ENCODE results near the gene GRK4. TPM values are rescaled to one million over a fixed set of nuclear protein-coding genes. Genes with fewer than 3 reads are reported as not detected.

Gene GRK4
- total and polyA plus RNA-seq, 10 of the 15 experiments (the other 5 are each of a cell fraction or from before 2014, with no cell fraction given), result 1.1 to 4.0 (median 2.5) TPM

- Histone ChIP-seq H4K20me1 (ENCODE audit: control insufficient read depth, insufficient read depth) (no peaks in the 10 kb centered on the region), H3K4me2 (ENCODE audit: control insufficient read depth, insufficient read depth) (peak overlapping the region; percentile 66), H3K27ac (ENCODE audit: control insufficient read depth, insufficient read depth) (peak overlapping the region; percentile 65), H3K4me3 (peak overlapping the region; percentile 75), H2AFZ (ENCODE audit: control insufficient read depth, low read depth, low read length) (no peak overlapping the region), H3K9me3 (replicated peaks; ENCODE audit: control insufficient read depth, insufficient read depth, low read length) (no peaks in the 10 kb centered on the region), H3K4me1 (ENCODE audit: control insufficient read depth, insufficient read depth, low read length) (peaks cover 42% of the 10 kb centered on the region), H3K36me3 (ENCODE audit: control insufficient read depth in 2 of 2, insufficient read depth in 2 of 2, low read length in 1 of 2) (peaks cover 10 to 15% of the 10 kb centered on the region in 2 experiments; a peak in 3 of 4 replicates), H3K27me3 (replicated peaks in 1 of 2; ENCODE audit: control insufficient read depth in 2 of 2, insufficient read depth in 2 of 2, low read length in 1 of 2) (no peaks in the 10 kb centered on the region), H3K79me2 (ENCODE audit: control insufficient read depth, insufficient read depth, low read length) (peaks cover 47% of the 10 kb centered on the region), H3K9ac (ENCODE audit: control insufficient read depth, insufficient read depth, low read length) (peak overlapping the region; percentile 62)
- FAIRE-seq, result no peak
- ATAC-seq, result no peak
- BruUV-seq (replicated peaks), result TSS peak; percentile 21
- SMC1A ChIA-PET (ENCODE audit: uncharacterized antibody, unreplicated experiment), result no interaction called here
- POLR2A ChIA-PET, result no interaction called here
- in situ Hi-C loops (cut with MboI), result loop anchor here (25.0 kb wide), 1 partner anchor 171 kb away; the partner anchor contains the start of gene TNIP2
- intact Hi-C loops (cut with micrococcal nuclease; ENCODE audit: unreplicated experiment), result loop anchor here (5.0 kb wide), 2 partner anchors 81 to 171 kb away; no protein-coding TSS in a partner anchor
- RAD21 ChIA-PET (ENCODE audit: unreplicated experiment), result no interaction called here
- CTCF ChIA-PET, result no interaction called here
- DNase-seq (ENCODE audit: low read depth, low spot score), result no peak
- WGBS (ENCODE audit: insufficient coverage, insufficient replicate concordance, low lambda C conversion rate, missing lambda C conversion rate), result 5% methylated on average over 31 of the region's 31 CpGs
- TF ChIP-seq IRF4 (IDR thresholded peaks at IDR 0.05; ENCODE audit: low read depth, low read length), result no peak
- no peak for TF ChIP-seq HDAC2 (IDR thresholded peaks at IDR 0.05)
- no peak for TF ChIP-seq POLR2AphosphoS2 (IDR thresholded peaks at IDR 0.05; ENCODE audit: low read depth, low read length)
- TF ChIP-seq NKRF (conservative IDR thresholded peaks at IDR 0.05), result 0 out of 2 replicates have a peak, but pooled peaks have one; percentile 38
- TF ChIP-seq ATF7 (IDR thresholded peaks at IDR 0.05; ENCODE audit: low read depth), result no peak
- TF ChIP-seq TCF12 (IDR thresholded peaks at IDR 0.05; ENCODE audit: low read depth, low read length), result no peak
- no peak for TF ChIP-seq ATF2 (IDR thresholded peaks at IDR 0.05; ENCODE audit: low read length)
- TF ChIP-seq LARP7 (IDR thresholded peaks at IDR 0.05), result peak; percentile 66; the same call in 1 of the 2 replicates
- 0 out of 2 replicates have a peak, but pooled peaks have one; percentile 40 for TF ChIP-seq SMARCA5 (IDR thresholded peaks at IDR 0.05)
- TF ChIP-seq IKZF1 (conservative IDR thresholded peaks at IDR 0.05), result no peak
- no peak for TF ChIP-seq TAF1 (IDR thresholded peaks at IDR 0.05; ENCODE audit: borderline replicate concordance, low read depth, low read length)
- TF ChIP-seq FOS (IDR thresholded peaks at IDR 0.05; ENCODE audit: borderline replicate concordance, extremely low read depth, insufficient read length), result no peak
- TF ChIP-seq SP1 (IDR thresholded peaks at IDR 0.05; ENCODE audit: low read depth, low read length), result no peak
- TF ChIP-seq SKIL (IDR thresholded peaks at IDR 0.05; ENCODE audit: low read depth, poor library complexity, severe bottlenecking), result no peak
- no peak for TF ChIP-seq CHD2 (IDR thresholded peaks at IDR 0.05; ENCODE audit: borderline replicate concordance, low read depth, low read length)
- no peak for TF ChIP-seq STAT1 (conservative IDR thresholded peaks at IDR 0.05)
- peak; percentile 34; the same call in 1 of the 2 replicates for TF ChIP-seq DPF2 (IDR thresholded peaks at IDR 0.05)
- no peak for TF ChIP-seq RB1 (IDR thresholded peaks at IDR 0.05; ENCODE audit: borderline replicate concordance)
- TF ChIP-seq MEF2B (IDR thresholded peaks at IDR 0.05; ENCODE audit: partially characterized antibody, poor library complexity, severe bottlenecking), result peak; percentile 22
- no peak for TF ChIP-seq RBBP5 (conservative IDR thresholded peaks at IDR 0.05)
- 0 out of 2 replicates have a peak, but pooled peaks have one; percentile 32 for TF ChIP-seq TARDBP (IDR thresholded peaks at IDR 0.05; ENCODE audit: borderline replicate concordance)
- TF ChIP-seq RELA (IDR thresholded peaks at IDR 0.05; ENCODE audit: borderline replicate concordance, partially characterized antibody), result no peak
- no peak for TF ChIP-seq POLR2A (IDR thresholded peaks at IDR 0.05; ENCODE audit: low read depth, low read length)
- no peak for TF ChIP-seq YBX1 (IDR thresholded peaks at IDR 0.05)
These were observed 29.8 kb upstream of the GRK4 start for GRCh38 chr4:2933566-2934076.
